Measurements from ENCODE around the gene MFSD6.

GRCh38 chr2:190415794-190416775 is 7.9 kb downstream of the MFSD6 start:
- TF ChIP-seq CTCF (IDR thresholded peaks at IDR 0.05): no peak
- no peak for TF ChIP-seq EZH2 (IDR thresholded peaks at IDR 0.05)
- no peak for TF ChIP-seq EZH2phosphoT487 (IDR thresholded peaks at IDR 0.05)
